H9 (cell line): ENCODE measurements around the gene HTR2A. TPM values are rescaled to one million over a fixed set of nuclear protein-coding genes. Genes with fewer than 3 reads are reported as not detected.

Source experiments
- DNase-seq: peaks from one replicate; pipeline ENCODE4 v3.0.0-alpha.2; 2017
- H2AFZ ChIP-seq: one replicate; pipeline ENCODE4 v1.6.1; 2013; ENCODE audit warnings: mild to moderate bottlenecking, low read length, control low read depth, moderate library complexity
- H2AK5ac ChIP-seq: 2 replicates; pipeline ENCODE4 v1.6.1; 2013; ENCODE audit warnings: low read length, control low read depth, mixed read lengths; ENCODE audit not compliant: insufficient read length
- H2BK120ac ChIP-seq: one replicate; pipeline ENCODE4 v1.6.1; 2013; ENCODE audit warnings: low read depth, mild to moderate bottlenecking, low read length, control low read depth, inconsistent platforms; ENCODE audit not compliant: poor library complexity, severe bottlenecking
- H2BK12ac ChIP-seq: 2 replicates; pipeline ENCODE4 v1.6.1; 2013; ENCODE audit warnings: low read length, control low read depth, mixed read lengths, low read depth; ENCODE audit not compliant: insufficient read length
- H2BK15ac ChIP-seq: 2 replicates; pipeline ENCODE4 v1.6.1; 2013; ENCODE audit warnings: low read depth, low read length, control low read depth
- H2BK20ac ChIP-seq: one replicate; pipeline ENCODE4 v1.6.1; 2013; ENCODE audit warnings: low read depth, mild to moderate bottlenecking, low read length, control low read depth, inconsistent platforms; ENCODE audit not compliant: poor library complexity, severe bottlenecking
- H2BK5ac ChIP-seq: 2 replicates; pipeline ENCODE4 v1.6.1; 2013; ENCODE audit warnings: low read length, control low read depth, mixed read lengths; ENCODE audit not compliant: insufficient read length
- H3K14ac ChIP-seq: 2 replicates; pipeline ENCODE4 v1.6.1; 2013; ENCODE audit warnings: low read length, control low read depth; ENCODE audit not compliant: insufficient read depth
- H3K18ac ChIP-seq: 2 replicates; pipeline ENCODE4 v1.6.1; 2013; ENCODE audit warnings: low read depth, mild to moderate bottlenecking, mixed read lengths, low read length, control low read depth; ENCODE audit not compliant: insufficient read length
- H3K23ac ChIP-seq: 2 replicates; pipeline ENCODE4 v1.6.1; 2013; ENCODE audit warnings: low read length, control low read depth, mixed read lengths, low read depth; ENCODE audit not compliant: insufficient read length
- H3K23me2 ChIP-seq: 2 replicates; pipeline ENCODE4 v1.6.1; 2013; ENCODE audit warnings: low read depth, mild to moderate bottlenecking, mixed read lengths, low read length, control low read depth; ENCODE audit not compliant: insufficient read length, poor library complexity, severe bottlenecking
- H3K27ac ChIP-seq: 2 replicates; pipeline ENCODE4 v1.5.1; 2013; ENCODE audit warnings: low read length, control low read depth, mixed read lengths, low read depth; ENCODE audit not compliant: insufficient read length
- H3K27me3 ChIP-seq: 2 replicates; pipeline ENCODE4 v1.6.1; 2013; ENCODE audit warnings: low read length, control low read depth, inconsistent platforms; ENCODE audit not compliant: insufficient read depth
- H3K4ac ChIP-seq: 2 replicates; pipeline ENCODE4 v1.6.1; 2013; ENCODE audit warnings: low read depth, mild to moderate bottlenecking, control low read depth, inconsistent platforms, low read length, moderate library complexity
- H3K4me1 ChIP-seq: 2 replicates; pipeline ENCODE4 v1.6.1; 2013; ENCODE audit warnings: low read length, control low read depth, inconsistent platforms; ENCODE audit not compliant: insufficient read depth
- H3K4me2 ChIP-seq: 2 replicates; pipeline ENCODE4 v1.6.1; 2013; ENCODE audit warnings: low read length, control low read depth, mixed read lengths; ENCODE audit not compliant: insufficient read length, insufficient read depth
- H3K56ac ChIP-seq: 2 replicates; pipeline ENCODE4 v1.6.1; 2013; ENCODE audit warnings: low read depth, mild to moderate bottlenecking, mixed read lengths, low read length, control low read depth; ENCODE audit not compliant: insufficient read length
- H3K79me1 ChIP-seq: 2 replicates; pipeline ENCODE4 v1.6.1; 2013; ENCODE audit warnings: low read depth, mild to moderate bottlenecking, moderate library complexity, low read length, control low read depth, inconsistent platforms; ENCODE audit not compliant: insufficient read depth, poor library complexity, severe bottlenecking
- H3K79me2 ChIP-seq: 2 replicates; pipeline ENCODE4 v1.6.1; 2013; ENCODE audit warnings: low read length, control low read depth, inconsistent platforms; ENCODE audit not compliant: insufficient read depth
- H3K9ac ChIP-seq: 2 replicates; pipeline ENCODE4 v1.6.1; 2013; ENCODE audit warnings: low read length, control low read depth, mixed read lengths; ENCODE audit not compliant: insufficient read length; ENCODE audit errors: extremely low read depth
- H3K9me3 ChIP-seq: one replicate; pipeline ENCODE4 v1.6.1; 2013; ENCODE audit warnings: low read depth, low read length, inconsistent platforms; ENCODE audit not compliant: control insufficient read depth
- H3T11ph ChIP-seq: one replicate; pipeline ENCODE4 v1.6.1; 2013; ENCODE audit warnings: mild to moderate bottlenecking, low read length, control low read depth, inconsistent platforms
- H4K20me1 ChIP-seq: one replicate; pipeline ENCODE4 v1.6.1; 2013; ENCODE audit not compliant: control insufficient read depth, insufficient read length, insufficient read depth
- H4K5ac ChIP-seq: 2 replicates; pipeline ENCODE4 v1.6.1; 2013; ENCODE audit warnings: low read depth, mild to moderate bottlenecking, mixed read lengths, low read length, control low read depth; ENCODE audit not compliant: insufficient read length
- H4K8ac ChIP-seq: replicated peaks from 2 replicates; pipeline ENCODE4 v1.6.1; 2013; ENCODE audit warnings: low read length, control low read depth, mixed read lengths, low read depth; ENCODE audit not compliant: insufficient read length
- H4K91ac ChIP-seq: 2 replicates; pipeline ENCODE4 v1.6.1; 2013; ENCODE audit warnings: low read depth, mild to moderate bottlenecking, moderate library complexity, mixed read lengths, low read length, control low read depth; ENCODE audit not compliant: insufficient read length
- H3K27ac Mint-ChIP-seq, 3 experiments: 2 replicates in 2 of 3; 3 replicates in 1 of 3; pipeline ENCODE4 v1.8.0; 2020 to 2021; ENCODE audit warnings: mixed read lengths in 3 of 3, mild to moderate bottlenecking in 1 of 3, moderate library complexity in 1 of 3
- H3K27me3 Mint-ChIP-seq: 2 replicates; pipeline ENCODE4 v1.8.0; 2021; ENCODE audit warnings: low read depth, mild to moderate bottlenecking, moderate library complexity, mixed read lengths
- H3K36me3 Mint-ChIP-seq, 3 experiments: 2 replicates in 2 of 3; 3 replicates in 1 of 3; pipeline ENCODE4 v1.8.0; 2020 to 2021; ENCODE audit warnings: low read depth in 3 of 3, mixed read lengths in 3 of 3; ENCODE audit not compliant: insufficient read depth in 1 of 3
- H3K4me1 Mint-ChIP-seq, 2 experiments: 2 replicates each; pipeline ENCODE4 v1.8.0; 2020; ENCODE audit warnings: mixed read lengths in 2 of 2
- H3K4me3 Mint-ChIP-seq, 2 experiments: 2 replicates in 1 of 2; 3 replicates in 1 of 2; pipeline ENCODE4 v1.8.0; 2020 to 2021; ENCODE audit warnings: mild to moderate bottlenecking in 2 of 2, mixed read lengths in 2 of 2, moderate library complexity in 1 of 2
- H3K9me3 Mint-ChIP-seq, 2 experiments: 2 replicates in 1 of 2; 3 replicates in 1 of 2; pipeline ENCODE4 v1.8.0; 2020; ENCODE audit warnings: mild to moderate bottlenecking in 2 of 2, mixed read lengths in 2 of 2, moderate library complexity in 1 of 2
- WGBS: extraction: QIAGEN DNeasy Blood & Tissue Kit; methylation state at CpG from one replicate; pipeline ENCODE4 v1.1.7; 2013; ENCODE audit warnings: missing lambda C conversion rate, low lambda C conversion rate, mixed read lengths; ENCODE audit not compliant: insufficient read length; ENCODE audit errors: extremely low coverage; 5-methylcytosine and 5-hydroxymethylcytosine counted together
- total RNA-seq: library from RNA; stranded (reverse); gene quantifications from 2 replicates; pipeline ENCODE4 v1.2.1, GENCODE V29; 2021
- TF ChIP-seq, protein P1 (sequence below): fragments of 200-600 bp; sonication (generic); conservative IDR thresholded peaks from 3 replicates; pipeline ENCODE4 v1.8.0; 2021; ENCODE audit warnings: antibody characterized with exemption, mild to moderate bottlenecking

The HTR2A gene
- total RNA-seq, 1 experiment from 2014 or later: not detected

DNA sequence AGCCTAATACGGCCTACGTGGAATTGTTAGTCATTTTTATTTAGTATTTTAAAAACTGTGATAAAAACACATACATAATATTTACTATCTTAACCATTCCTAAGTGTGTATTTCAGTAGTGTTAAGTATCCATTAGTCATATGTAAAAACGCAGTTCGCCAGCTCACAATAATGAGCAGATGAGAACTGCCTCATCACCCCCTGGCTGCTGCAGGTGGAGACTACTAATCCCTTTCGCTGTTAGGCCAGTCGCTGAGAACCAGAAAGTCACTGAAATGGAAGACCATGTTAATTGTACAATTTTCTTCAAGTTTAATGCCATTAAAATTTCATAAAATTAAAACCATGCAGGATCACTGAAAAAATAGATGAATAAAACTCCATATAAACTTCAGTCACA lies 101.5 kb downstream of the HTR2A start:
- peak overlapping the region in 1 of 3 experiments; percentile 11; a peak in 1 of 7 replicates for H3K27ac Mint-ChIP-seq
- no peaks in the 10 kb centered on the region for H3K27me3 ChIP-seq
- H3K27ac ChIP-seq: no peak overlapping the region
- H3K18ac ChIP-seq: no peak overlapping the region
- H3K9ac ChIP-seq: no peak overlapping the region
- no peak overlapping the region for H2BK5ac ChIP-seq
- peaks cover 25 to 35% of the 10 kb centered on the region in 2 experiments for H3K4me1 Mint-ChIP-seq
- no peak overlapping the region for H3K56ac ChIP-seq
- TF ChIP-seq, protein P1, sequence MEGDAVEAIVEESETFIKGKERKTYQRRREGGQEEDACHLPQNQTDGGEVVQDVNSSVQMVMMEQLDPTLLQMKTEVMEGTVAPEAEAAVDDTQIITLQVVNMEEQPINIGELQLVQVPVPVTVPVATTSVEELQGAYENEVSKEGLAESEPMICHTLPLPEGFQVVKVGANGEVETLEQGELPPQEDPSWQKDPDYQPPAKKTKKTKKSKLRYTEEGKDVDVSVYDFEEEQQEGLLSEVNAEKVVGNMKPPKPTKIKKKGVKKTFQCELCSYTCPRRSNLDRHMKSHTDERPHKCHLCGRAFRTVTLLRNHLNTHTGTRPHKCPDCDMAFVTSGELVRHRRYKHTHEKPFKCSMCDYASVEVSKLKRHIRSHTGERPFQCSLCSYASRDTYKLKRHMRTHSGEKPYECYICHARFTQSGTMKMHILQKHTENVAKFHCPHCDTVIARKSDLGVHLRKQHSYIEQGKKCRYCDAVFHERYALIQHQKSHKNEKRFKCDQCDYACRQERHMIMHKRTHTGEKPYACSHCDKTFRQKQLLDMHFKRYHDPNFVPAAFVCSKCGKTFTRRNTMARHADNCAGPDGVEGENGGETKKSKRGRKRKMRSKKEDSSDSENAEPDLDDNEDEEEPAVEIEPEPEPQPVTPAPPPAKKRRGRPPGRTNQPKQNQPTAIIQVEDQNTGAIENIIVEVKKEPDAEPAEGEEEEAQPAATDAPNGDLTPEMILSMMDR: peak; percentile 51; the same call in 2 of the 3 replicates
- H4K5ac ChIP-seq: no peak overlapping the region
- H2BK12ac ChIP-seq: no peak overlapping the region
- no peak overlapping the region for H3T11ph ChIP-seq
- H3K9me3 ChIP-seq: no peaks in the 10 kb centered on the region
- DNase-seq: no peak
- no peak overlapping the region for H2BK15ac ChIP-seq
- H3K36me3 Mint-ChIP-seq: peaks cover 5 to 12% (median 10%) of the 10 kb centered on the region in 3 experiments; a peak in 6 of 7 replicates
- H3K14ac ChIP-seq: no peak overlapping the region
- no peak overlapping the region for H3K23ac ChIP-seq
- no peak overlapping the region for H2BK20ac ChIP-seq
- no peak overlapping the region for H2BK120ac ChIP-seq
- peaks cover 4% of the 10 kb centered on the region; the same call in 1 of the 2 replicates for H3K4me1 ChIP-seq
- no peak overlapping the region for H3K4me2 ChIP-seq
- no peak overlapping the region for H4K8ac ChIP-seq
- no peak overlapping the region for H4K91ac ChIP-seq
- H3K79me1 ChIP-seq: no peaks in the 10 kb centered on the region
- H3K23me2 ChIP-seq: peaks cover 8% of the 10 kb centered on the region
- H3K4ac ChIP-seq: no peak overlapping the region
- no CpG with 5 or more reads among the region's 6 CpGs for WGBS
- H2AK5ac ChIP-seq: no peak overlapping the region
- H3K79me2 ChIP-seq: no peaks in the 10 kb centered on the region; the same call in 1 of the 2 replicates
- no peak overlapping the region for H2AFZ ChIP-seq
- H3K27me3 Mint-ChIP-seq: no peaks in the 10 kb centered on the region
- no peaks in the 10 kb centered on the region for H4K20me1 ChIP-seq
- peak overlapping the region; percentile 29 to 50; a peak in 2 of 5 replicates for H3K4me3 Mint-ChIP-seq
- H3K9me3 Mint-ChIP-seq: no peaks in the 10 kb centered on the region
